Fibroblast of villous mesenchyme (primary cell): ENCODE measurements around the gene WIPF1. TPM values are rescaled to one million over a fixed set of nuclear protein-coding genes. Genes with fewer than 3 reads are reported as not detected.

ENCODE experiments used
- DNase-seq: peaks from one replicate; pipeline ENCODE4 v3.0.0-alpha.2; 2010; ENCODE audit warnings: low read depth
- H3K4me3 ChIP-seq: 2 replicates; pipeline ENCODE4 v1.5.1; 2011; ENCODE audit warnings: low read depth, mild to moderate bottlenecking, low read length
- total RNA-seq: library from RNA; depleted of rRNA; stranded (reverse); fragments of >200 nt; gene quantifications from 2 replicates; pipeline ENCODE4 v1.2.3, GENCODE V29; 2012
- TF ChIP-seq, protein P1 (sequence below): IDR thresholded peaks from 2 replicates; pipeline ENCODE4 v1.5.1; 2012; ENCODE audit warnings: low read depth, mild to moderate bottlenecking, low read length; ENCODE audit not compliant: insufficient read depth

The WIPF1 gene
- total RNA-seq, 1 donor, result 13.0 TPM

DNA sequence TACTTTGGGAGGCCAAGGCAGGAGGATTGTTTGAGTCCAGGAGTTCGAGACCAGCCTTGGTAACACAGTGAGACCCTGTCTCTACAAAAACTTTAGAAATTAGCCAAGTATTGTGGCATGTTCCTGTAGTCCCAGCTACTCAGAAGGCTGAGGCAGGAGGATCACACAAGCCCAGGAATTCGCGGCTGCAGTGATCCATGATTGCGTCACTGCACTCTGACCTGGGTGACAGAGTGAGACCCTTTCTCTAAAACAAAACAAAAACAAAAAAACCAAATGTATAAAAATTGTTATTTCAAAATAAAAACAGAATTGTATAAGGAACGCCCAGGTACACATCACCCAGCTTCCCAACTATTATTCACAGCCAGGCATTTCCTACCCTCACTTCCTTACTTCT is 56.7 kb downstream of the WIPF1 start:
- H3K4me3 ChIP-seq, result no peak overlapping the region
- DNase-seq, result no peak
- TF ChIP-seq, protein P1, sequence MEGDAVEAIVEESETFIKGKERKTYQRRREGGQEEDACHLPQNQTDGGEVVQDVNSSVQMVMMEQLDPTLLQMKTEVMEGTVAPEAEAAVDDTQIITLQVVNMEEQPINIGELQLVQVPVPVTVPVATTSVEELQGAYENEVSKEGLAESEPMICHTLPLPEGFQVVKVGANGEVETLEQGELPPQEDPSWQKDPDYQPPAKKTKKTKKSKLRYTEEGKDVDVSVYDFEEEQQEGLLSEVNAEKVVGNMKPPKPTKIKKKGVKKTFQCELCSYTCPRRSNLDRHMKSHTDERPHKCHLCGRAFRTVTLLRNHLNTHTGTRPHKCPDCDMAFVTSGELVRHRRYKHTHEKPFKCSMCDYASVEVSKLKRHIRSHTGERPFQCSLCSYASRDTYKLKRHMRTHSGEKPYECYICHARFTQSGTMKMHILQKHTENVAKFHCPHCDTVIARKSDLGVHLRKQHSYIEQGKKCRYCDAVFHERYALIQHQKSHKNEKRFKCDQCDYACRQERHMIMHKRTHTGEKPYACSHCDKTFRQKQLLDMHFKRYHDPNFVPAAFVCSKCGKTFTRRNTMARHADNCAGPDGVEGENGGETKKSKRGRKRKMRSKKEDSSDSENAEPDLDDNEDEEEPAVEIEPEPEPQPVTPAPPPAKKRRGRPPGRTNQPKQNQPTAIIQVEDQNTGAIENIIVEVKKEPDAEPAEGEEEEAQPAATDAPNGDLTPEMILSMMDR, result no peak

DNA sequence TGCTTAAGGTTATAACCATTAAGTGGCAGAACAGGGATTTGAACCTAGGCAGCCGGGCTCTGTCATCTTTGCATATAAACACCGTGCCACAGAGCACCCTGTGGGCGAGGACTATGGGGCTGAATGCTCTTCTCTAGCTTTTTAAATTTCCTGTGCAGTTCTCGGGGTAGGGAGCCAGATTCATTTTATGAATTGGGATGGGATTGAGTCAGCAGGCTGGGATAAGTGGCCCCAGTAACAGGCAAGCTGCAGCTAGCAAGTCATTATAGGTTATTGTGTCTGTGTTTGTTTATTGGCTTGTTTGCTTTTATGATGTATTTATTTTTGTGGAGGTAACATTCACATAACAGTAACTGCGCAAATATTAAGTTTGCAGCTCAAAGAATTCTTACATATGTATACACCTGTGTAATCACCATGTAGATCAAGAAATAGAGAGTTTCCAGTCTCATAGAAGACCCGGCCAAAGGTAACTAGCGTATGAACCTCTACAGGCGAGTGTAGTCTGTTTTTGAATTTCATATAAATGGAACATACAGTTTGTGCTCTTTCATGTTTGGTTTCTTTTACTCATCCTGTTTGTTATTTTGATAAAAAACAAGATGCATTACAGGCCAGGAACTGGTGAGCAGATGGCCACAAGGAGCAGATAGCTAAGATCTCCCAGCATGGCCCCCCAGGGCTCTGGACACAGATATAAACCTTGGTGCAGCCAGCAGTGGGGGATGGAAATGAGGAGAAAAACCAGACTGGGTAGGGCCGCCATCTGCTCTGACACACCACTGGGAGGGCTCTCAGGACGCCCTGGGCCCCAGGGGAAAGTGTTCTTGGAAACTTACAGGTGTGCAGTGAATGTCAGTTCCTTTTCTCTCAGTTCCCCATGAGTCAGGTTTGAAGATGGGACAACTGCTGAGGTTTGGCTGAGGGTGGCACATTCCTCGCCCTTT is 61.6 kb downstream of the WIPF1 start:
- DNase-seq, result no peak

DNA sequence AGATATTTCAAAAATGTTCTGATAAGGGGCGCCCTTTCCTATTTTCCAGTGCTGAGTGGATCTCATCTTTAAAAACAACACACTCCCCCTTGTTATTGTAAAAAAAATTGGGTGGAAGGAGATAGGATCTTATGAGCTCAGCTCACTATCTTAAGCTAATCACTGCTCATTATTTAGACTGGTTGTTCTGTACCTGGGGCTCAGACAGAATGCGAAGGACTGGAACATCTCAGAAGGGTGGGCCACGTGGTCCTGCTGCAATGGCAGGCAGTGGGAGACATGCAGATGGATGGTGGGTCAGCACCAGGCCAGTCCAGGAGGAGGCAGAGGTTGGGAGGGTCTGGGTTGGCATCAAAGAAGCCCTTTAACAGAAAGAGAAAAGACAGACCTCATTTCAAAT is 62.5 kb downstream of the WIPF1 start:
- DNase-seq, result no peak
- no peak overlapping the region for H3K4me3 ChIP-seq
- TF ChIP-seq, protein P1, result no peak

More for the DNA sequence above, 61.6 kb downstream of the WIPF1 start:
- TF ChIP-seq, protein P1, result no peak
- no peak overlapping the region for H3K4me3 ChIP-seq

DNA sequence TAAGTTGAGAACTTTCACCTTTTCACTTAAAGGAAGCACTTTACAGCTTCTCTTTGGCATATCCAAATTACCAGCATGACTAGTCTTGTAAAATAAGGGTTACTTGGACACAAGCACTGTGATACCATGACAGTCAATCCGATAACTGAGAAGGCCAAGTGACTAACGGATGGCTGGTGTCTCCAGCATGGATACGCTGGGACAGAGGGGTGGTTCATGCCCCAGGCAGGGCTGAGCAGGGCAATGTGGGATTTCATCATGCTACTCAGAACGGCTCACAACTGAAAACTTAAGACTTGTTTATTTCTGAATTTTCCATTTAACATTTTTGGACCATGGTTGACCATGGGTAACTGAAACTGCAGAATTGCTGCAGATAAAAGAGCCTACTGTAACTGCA is 67.7 kb downstream of the WIPF1 start:
- no peak overlapping the region for H3K4me3 ChIP-seq
- TF ChIP-seq, protein P1, result no peak
- no peak for DNase-seq

DNA sequence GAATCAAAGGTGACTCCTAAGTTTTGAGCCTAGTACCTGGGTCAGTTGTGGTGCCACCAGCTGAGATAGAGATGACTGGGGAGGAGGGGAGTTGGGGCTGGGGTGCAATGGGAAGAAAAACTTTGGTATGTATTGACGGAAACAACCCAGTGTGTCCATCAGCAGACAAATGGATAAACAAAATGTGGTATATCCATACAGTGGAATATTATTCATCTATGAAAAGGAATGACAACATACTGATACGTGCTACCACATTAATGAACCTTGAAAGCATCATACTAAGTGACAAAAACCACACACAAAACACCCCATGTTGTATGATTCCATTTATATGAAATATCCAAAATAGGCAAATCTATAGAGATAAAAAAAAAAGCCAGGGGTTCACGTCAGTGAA is 69.6 kb downstream of the WIPF1 start:
- no peak for DNase-seq
- TF ChIP-seq, protein P1, result no peak
- no peak overlapping the region for H3K4me3 ChIP-seq

DNA sequence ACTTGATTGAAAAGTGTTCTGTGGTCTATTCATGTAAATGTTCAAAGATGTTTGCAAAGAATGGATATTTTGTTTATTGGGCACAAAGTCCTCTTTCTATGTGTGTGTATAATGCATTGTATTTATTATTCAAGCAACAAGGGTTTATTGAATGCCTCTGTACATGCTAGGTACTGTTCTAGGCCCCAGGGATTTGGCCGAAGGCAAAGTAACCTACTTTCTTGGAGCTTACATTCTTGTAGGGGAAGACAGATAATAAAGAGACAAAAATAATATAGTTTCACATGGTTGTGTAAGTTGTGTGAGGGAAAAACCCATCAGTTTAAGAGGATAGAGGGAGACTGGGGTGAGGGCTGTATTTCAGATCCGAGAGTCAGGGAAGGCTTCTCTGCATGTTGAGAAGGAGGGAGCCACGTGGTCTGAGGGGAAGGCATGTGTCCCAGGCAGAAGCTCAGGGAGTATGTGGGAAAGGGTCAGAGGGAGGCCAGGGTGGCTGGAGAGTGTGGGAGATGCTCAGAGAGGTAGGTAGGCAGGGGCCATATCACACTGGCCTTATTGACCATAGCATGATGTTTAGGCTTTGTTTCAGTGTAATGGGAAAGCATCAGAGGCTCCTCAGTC is 70.4 kb downstream of the WIPF1 start:
- no peak overlapping the region for H3K4me3 ChIP-seq
- DNase-seq, result no peak

More for the DNA sequence above, 70.4 kb downstream of the WIPF1 start:
- TF ChIP-seq, protein P1, result no peak
